NT2/D1 (cell line): ENCODE data around the gene CDH20.

ENCODE experiments used
- SUZ12 ChIP-seq: IDR thresholded peaks from 2 replicates; pipeline ENCODE4 v1.6.1; 2011; ENCODE audit not compliant: insufficient read length, insufficient read depth; ENCODE audit errors: extremely low read depth
- ZNF274 ChIP-seq: IDR thresholded peaks from 2 replicates; pipeline ENCODE4 v1.6.1; 2011; ENCODE audit warnings: mild to moderate bottlenecking, low read depth, low read length

- TF ChIP-seq SUZ12 = no peak
- TF ChIP-seq ZNF274 = no peak
Observed at GRCh38 chr18:61578846-61579245, 245.6 kb downstream of the CDH20 start.
